Upper lobe of left lung (tissue), 4 donors: ENCODE data around the gene BAIAP2L1.

Experiments
- EP300 ChIP-seq, 4 donors: sonication (generic); formaldehyde crosslinking; IDR thresholded peaks; one replicate each; pipeline ENCODE4 v1.5.1; 2017; ENCODE audit warnings: antibody characterized with exemption in 4 of 4, control low read depth in 2 of 4
- POLR2A ChIP-seq, 4 donors: fragments of 450-650 bp; IDR thresholded peaks; one replicate each; pipeline ENCODE4 v1.5.1; 2016 to 2017; ENCODE audit warnings: antibody characterized with exemption in 4 of 4, mild to moderate bottlenecking in 2 of 4
- POLR2AphosphoS5 ChIP-seq, 2 donors: sonication (generic); formaldehyde crosslinking; IDR thresholded peaks; one replicate each; pipeline ENCODE4 v1.5.1; 2017; ENCODE audit warnings: antibody characterized with exemption in 2 of 2
- TF ChIP-seq, protein P1 (sequence below), 6 experiments: fragments of 450-650 bp in 4 of 6; fragments of 200-600 bp in 2 of 6; sonication (generic) in 2 of 6; IDR thresholded peaks; one replicate each; pipeline ENCODE4 v1.5.1; 2016 to 2019; ENCODE audit warnings: antibody characterized with exemption in 6 of 6

DNA sequence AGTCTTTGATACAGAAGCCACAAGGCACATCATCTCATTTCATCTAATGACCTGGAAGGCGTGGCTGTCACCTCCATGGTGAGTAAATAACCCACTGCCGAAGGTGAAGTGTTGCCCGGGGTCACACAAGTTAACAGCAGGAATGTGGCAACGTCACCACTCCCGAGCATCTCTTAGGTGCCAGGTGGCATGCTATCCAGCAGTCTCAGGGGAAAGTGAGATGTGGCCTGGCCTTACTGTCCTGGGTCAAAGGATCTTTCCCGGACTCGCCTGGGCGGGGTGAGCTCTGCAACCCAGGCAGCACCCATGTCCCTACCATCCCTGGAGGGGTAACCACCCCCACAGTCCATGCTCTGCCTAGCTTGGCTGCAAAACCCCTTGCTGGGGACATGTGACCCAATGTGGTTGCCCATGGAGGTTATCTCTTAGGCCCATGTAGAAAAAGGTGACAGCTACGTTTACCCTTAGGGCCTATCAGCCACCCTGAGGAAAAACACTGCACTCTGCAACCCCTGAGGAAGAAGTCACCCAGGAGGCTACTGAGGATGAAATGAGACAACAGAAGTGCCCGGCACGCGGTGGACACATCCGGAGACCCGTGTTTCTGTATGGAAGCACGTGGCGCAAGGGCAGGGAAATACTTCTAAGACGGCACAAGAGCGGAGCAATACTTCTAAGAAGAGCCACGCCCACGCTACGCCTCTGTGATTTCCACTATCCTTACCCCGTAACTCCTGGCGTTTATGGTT, 52.0 kb downstream of the BAIAP2L1 start:
- TF ChIP-seq, protein P1, sequence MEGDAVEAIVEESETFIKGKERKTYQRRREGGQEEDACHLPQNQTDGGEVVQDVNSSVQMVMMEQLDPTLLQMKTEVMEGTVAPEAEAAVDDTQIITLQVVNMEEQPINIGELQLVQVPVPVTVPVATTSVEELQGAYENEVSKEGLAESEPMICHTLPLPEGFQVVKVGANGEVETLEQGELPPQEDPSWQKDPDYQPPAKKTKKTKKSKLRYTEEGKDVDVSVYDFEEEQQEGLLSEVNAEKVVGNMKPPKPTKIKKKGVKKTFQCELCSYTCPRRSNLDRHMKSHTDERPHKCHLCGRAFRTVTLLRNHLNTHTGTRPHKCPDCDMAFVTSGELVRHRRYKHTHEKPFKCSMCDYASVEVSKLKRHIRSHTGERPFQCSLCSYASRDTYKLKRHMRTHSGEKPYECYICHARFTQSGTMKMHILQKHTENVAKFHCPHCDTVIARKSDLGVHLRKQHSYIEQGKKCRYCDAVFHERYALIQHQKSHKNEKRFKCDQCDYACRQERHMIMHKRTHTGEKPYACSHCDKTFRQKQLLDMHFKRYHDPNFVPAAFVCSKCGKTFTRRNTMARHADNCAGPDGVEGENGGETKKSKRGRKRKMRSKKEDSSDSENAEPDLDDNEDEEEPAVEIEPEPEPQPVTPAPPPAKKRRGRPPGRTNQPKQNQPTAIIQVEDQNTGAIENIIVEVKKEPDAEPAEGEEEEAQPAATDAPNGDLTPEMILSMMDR (IDR thresholded peaks at IDR 0.05), result no peak
- TF ChIP-seq POLR2A (IDR thresholded peaks at IDR 0.05) (no peak), POLR2AphosphoS5 (IDR thresholded peaks at IDR 0.05) (no peak), EP300 (IDR thresholded peaks at IDR 0.05) (no peak)
